ENCODE data around the gene RLIM. TPM values are rescaled to one million over a fixed set of nuclear protein-coding genes. Genes with fewer than 3 reads are reported as not detected.

RLIM gene
- polyA plus RNA-seq, 1 of the 3 experiments (the other 2 are of a cell fraction): 4.9 TPM

GRCh38 chrX:74535408-74536151 lies 78.8 kb downstream of the RLIM start:
- no peaks in the 10 kb centered on the region for H4K20me1 ChIP-seq (ENCODE audit: insufficient read depth)
- 5% methylated on average over 22 of the region's 37 CpGs for WGBS (ENCODE audit: low lambda C conversion rate)
- peak overlapping the region; percentile 87; the same call in 1 of the 2 replicates for H2AFZ ChIP-seq (ENCODE audit: low read depth)
- peaks cover 0 to 5% of the 10 kb centered on the region in 2 experiments; a peak in 1 of 4 replicates for H3K4me1 ChIP-seq (ENCODE audit: control insufficient read depth in 1 of 2, insufficient read depth in 2 of 2, low read depth in 1 of 2, low read length in 1 of 2)
- H3K27ac ChIP-seq (ENCODE audit: low read depth in 2 of 2, low read length in 1 of 2): peak overlapping the region; percentile 4 to 72; a peak in 2 of 4 replicates
- no peaks in the 10 kb centered on the region for H3K9me2 ChIP-seq
- TF ChIP-seq CTCF (IDR thresholded peaks at IDR 0.05): peak; percentile 48
- TF ChIP-seq GABPA (IDR thresholded peaks at IDR 0.05; ENCODE audit: low read depth): peak; percentile 58
- peak; percentile 42 for TF ChIP-seq SMC3 (IDR thresholded peaks at IDR 0.05; ENCODE audit: low read depth, low read length)
- no peak for TF ChIP-seq MXI1 (IDR thresholded peaks at IDR 0.05; ENCODE audit: low read depth, low read length)
- peak; percentile 60 for TF ChIP-seq PBX3 (IDR thresholded peaks at IDR 0.05)
- TF ChIP-seq JUND (IDR thresholded peaks at IDR 0.05): no peak
- peak; percentile 78 for TF ChIP-seq RAD21 (IDR thresholded peaks at IDR 0.05; ENCODE audit: low read length)
- peak overlapping the region; percentile 51 to 57 for H3K4me3 ChIP-seq (ENCODE audit: low read depth in 2 of 2, low read length in 1 of 2)
- H3K4me2 ChIP-seq: peak overlapping the region; percentile 76
- no peaks in the 10 kb centered on the region for H3K79me2 ChIP-seq (ENCODE audit: insufficient read depth)
- ChIA-PET POLR2A (interaction anchor here (0.9 to 1.7 kb wide), 2 partner anchors 115 kb away, joined by 3 to 5 read pairs; partner anchors contain the start of gene SLC16A2), CTCF (interaction anchor here (0.6 to 4.3 kb wide), 15 partner anchors 9 to 679 kb away, joined by 3 to 36 read pairs (median 4); partner anchors contain the start of gene SLC16A2)
- H3F3A ChIP-seq (replicated peaks; ENCODE audit: insufficient read depth): peaks cover 9% of the 10 kb centered on the region
- DNase-seq: peak; percentile 54
- H3K9me3 ChIP-seq: no peaks in the 10 kb centered on the region
- H3K36me3 ChIP-seq (replicated peaks in 1 of 2; ENCODE audit: control insufficient read depth in 1 of 2, insufficient read depth in 2 of 2, low read length in 1 of 2): no peaks in the 10 kb centered on the region
- peaks cover 14% of the 10 kb centered on the region; the same call in 1 of the 2 replicates for H3K27me3 ChIP-seq (ENCODE audit: insufficient read depth)
- no peak overlapping the region for H3K9ac ChIP-seq

Other genes starting within 250 kb of the RLIM start
- 10.9 and 13.1 TPM in 2 replicates for gene SLC16A2, start 193.1 kb downstream of the RLIM start, polyA plus RNA-seq (2012; rRNA removed)

Measured in SK-N-SH (cell line).